AG04450 (cell line): ENCODE data around the gene ADAMTS3. TPM values are rescaled to one million over a fixed set of nuclear protein-coding genes. Genes with fewer than 3 reads are reported as not detected.

Experiments
- CTCF ChIA-PET: fragments of 300-600, 350-600 bp; formaldehyde crosslinking; extraction: SDS; loops from one replicate; lab custom pipeline; 2022; ENCODE audit warnings: antibody characterized with exemption, inconsistent platforms; lab: Charles Lee
- POLR2A ChIA-PET: fragments of 350-600 bp; formaldehyde crosslinking; extraction: SDS; loops from one replicate; lab custom pipeline; 2021; ENCODE audit warnings: antibody characterized with exemption, inconsistent platforms; lab: Yijun Ruan, JAX
- DNase-seq: peaks from one replicate; pipeline ENCODE4 v3.0.0-alpha.2; 2011; ENCODE audit warnings: low read depth, low spot score
- H3K27ac ChIP-seq: one replicate; pipeline ENCODE4 v1.5.1; 2012; ENCODE audit warnings: low read depth, low read length, control low read depth
- H3K27me3 ChIP-seq: one replicate; pipeline ENCODE4 v1.6.0; 2012; ENCODE audit warnings: low read length; ENCODE audit not compliant: control insufficient read depth, insufficient read depth
- H3K4me3 ChIP-seq: 2 replicates; pipeline ENCODE4 v1.5.1; 2011; ENCODE audit warnings: mild to moderate bottlenecking, low read depth, low read length, control low read depth
- H3K9me3 ChIP-seq: 2 replicates; pipeline ENCODE4 v1.5.1; 2012; ENCODE audit warnings: low read length; ENCODE audit not compliant: control insufficient read depth, insufficient read depth
- CTCF ChIP-seq: IDR thresholded peaks from 2 replicates; pipeline ENCODE4 v1.5.1; 2011; ENCODE audit warnings: low read depth, low read length, control low read depth, inconsistent platforms
- polyA plus RNA-seq: library from polyadenylated mRNA; depleted of rRNA; stranded (reverse); fragments of >200 nt; gene quantifications from 2 replicates; pipeline ENCODE4 v1.2.3, GENCODE V29; 2011

ADAMTS3 gene
- polyA plus RNA-seq, 1 experiment: 0.77 TPM

GRCh38 chr4:72351521-72351920 lies 217.5 kb downstream of the ADAMTS3 start:
- DNase-seq: no peak
- H3K27me3 ChIP-seq: no peaks in the 10 kb centered on the region
- ChIA-PET CTCF (interaction anchor here (0.6 to 2.9 kb wide), 2 partner anchors 25 to 238 kb away, joined by 3 to 15 read pairs; no protein-coding TSS in a partner anchor), POLR2A (no interaction called here)
- H3K4me3 ChIP-seq: no peak overlapping the region
- no peaks in the 10 kb centered on the region for H3K9me3 ChIP-seq
- no peak overlapping the region for H3K27ac ChIP-seq
- no peak for TF ChIP-seq CTCF

- Histone ChIP-seq H3K27me3 (no peaks in the 10 kb centered on the region), H3K9me3 (no peaks in the 10 kb centered on the region), H3K27ac (no peak overlapping the region), H3K4me3 (no peak overlapping the region)
- CTCF ChIA-PET: interaction anchor here (1.1 to 1.7 kb wide), 2 partner anchors 22 to 46 kb away, joined by 4 read pairs; no protein-coding TSS in a partner anchor
- POLR2A ChIA-PET: no interaction called here
- DNase-seq: no peak
- no peak for TF ChIP-seq CTCF
Observed at GRCh38 chr4:72348701-72349100, 220.3 kb downstream of the ADAMTS3 start.

- no peak for TF ChIP-seq CTCF
- POLR2A ChIA-PET: no interaction called here
- H3K4me3 ChIP-seq: no peak overlapping the region
- no peaks in the 10 kb centered on the region for H3K27me3 ChIP-seq
- H3K9me3 ChIP-seq: no peaks in the 10 kb centered on the region
- no peak for DNase-seq
- CTCF ChIA-PET: no interaction called here
- no peak overlapping the region for H3K27ac ChIP-seq
Observed at GRCh38 chr4:72344418-72344817, 224.6 kb downstream of the ADAMTS3 start.

GRCh38 chr4:72341432-72341820 lies 227.6 kb downstream of the ADAMTS3 start:
- POLR2A ChIA-PET: no interaction called here
- CTCF ChIA-PET: interaction anchor here (0.9 to 2.1 kb wide), 2 partner anchors 15 to 37 kb away, joined by 5 to 21 read pairs; no protein-coding TSS in a partner anchor
- Histone ChIP-seq H3K27me3 (no peaks in the 10 kb centered on the region), H3K4me3 (no peak overlapping the region), H3K9me3 (no peaks in the 10 kb centered on the region), H3K27ac (no peak overlapping the region)
- no peak for TF ChIP-seq CTCF
- no peak for DNase-seq

GRCh38 chr4:72340803-72341431 lies 228.1 kb downstream of the ADAMTS3 start:
- ChIA-PET CTCF (interaction anchor here (0.9 to 2.1 kb wide), 2 partner anchors 14 to 37 kb away, joined by 5 to 21 read pairs; no protein-coding TSS in a partner anchor), POLR2A (no interaction called here)
- no peaks in the 10 kb centered on the region for H3K9me3 ChIP-seq
- no peak for DNase-seq
- no peak overlapping the region for H3K4me3 ChIP-seq
- no peaks in the 10 kb centered on the region for H3K27me3 ChIP-seq
- TF ChIP-seq CTCF: no peak
- no peak overlapping the region for H3K27ac ChIP-seq
